ENCODE results near the gene HNRNPA3. TPM values are rescaled to one million over a fixed set of nuclear protein-coding genes. Genes with fewer than 3 reads are reported as not detected.

HNRNPA3 gene
- polyA plus RNA-seq, 1 of the 3 experiments (the other 2 are of a cell fraction): 102 TPM

- H3K9ac ChIP-seq: no peak overlapping the region
- H4K20me1 ChIP-seq (ENCODE audit: insufficient read depth): peaks cover 54% of the 10 kb centered on the region
- no peak overlapping the region for H3K4me2 ChIP-seq
- no peak overlapping the region for H2AFZ ChIP-seq (ENCODE audit: low read depth)
- peaks cover 100% of the 10 kb centered on the region for H3K79me2 ChIP-seq (ENCODE audit: insufficient read depth)
- H3K27ac ChIP-seq (ENCODE audit: low read depth in 2 of 2, low read length in 1 of 2): no peak overlapping the region
- H3K36me3 ChIP-seq (replicated peaks in 1 of 2; ENCODE audit: control insufficient read depth in 1 of 2, insufficient read depth in 2 of 2, low read length in 1 of 2): peaks cover 0 to 4% of the 10 kb centered on the region in 2 experiments
- no peaks in the 10 kb centered on the region for H3K9me2 ChIP-seq
- peaks cover 10 to 36% of the 10 kb centered on the region in 2 experiments for H3K4me1 ChIP-seq (ENCODE audit: control insufficient read depth in 1 of 2, insufficient read depth in 2 of 2, low read depth in 1 of 2, low read length in 1 of 2)
- peaks cover 22% of the 10 kb centered on the region for H3F3A ChIP-seq (replicated peaks; ENCODE audit: insufficient read depth)
- CTCF ChIA-PET: interaction anchor here (1.8 to 8.9 kb wide), 2 partner anchors 15 to 83 kb away, joined by 7 to 67 read pairs; partner anchors contain the start of gene NFE2L2
- POLR2A ChIA-PET: interaction anchor here (0.7 kb wide), 1 partner anchor 145 kb away, joined by 3 read pairs; the partner anchor contains the start of gene AGPS
- H3K4me3 ChIP-seq (ENCODE audit: low read depth in 2 of 2, low read length in 1 of 2): no peak overlapping the region
- TF ChIP-seq TEAD4 (IDR thresholded peaks at IDR 0.05; ENCODE audit: borderline replicate concordance, insufficient read depth) (no peak), USF2 (IDR thresholded peaks at IDR 0.05; ENCODE audit: borderline replicate concordance, low read depth, low read length) (no peak), EZH2phosphoT487 (IDR thresholded peaks at IDR 0.05; ENCODE audit: borderline replicate concordance, low read depth) (no peak), TAF1 (IDR thresholded peaks at IDR 0.05; ENCODE audit: borderline replicate concordance, low read depth, low read length) (no peak), GATA2 (CRISPR knock-in tag; IDR thresholded peaks at IDR 0.05) (no peak), ELF1 (IDR thresholded peaks at IDR 0.05) (no peak), MXI1 (IDR thresholded peaks at IDR 0.05; ENCODE audit: low read depth, low read length) (no peak), YY1 (IDR thresholded peaks at IDR 0.05; ENCODE audit: low read depth) (no peak), FOXM1 (IDR thresholded peaks at IDR 0.05; ENCODE audit: low read depth) (no peak), GABPA (IDR thresholded peaks at IDR 0.05; ENCODE audit: low read depth) (no peak), RCOR1 (IDR thresholded peaks at IDR 0.05; ENCODE audit: low read length) (no peak)
- TF ChIP-seq, protein P1, sequence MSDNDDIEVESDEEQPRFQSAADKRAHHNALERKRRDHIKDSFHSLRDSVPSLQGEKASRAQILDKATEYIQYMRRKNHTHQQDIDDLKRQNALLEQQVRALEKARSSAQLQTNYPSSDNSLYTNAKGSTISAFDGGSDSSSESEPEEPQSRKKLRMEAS (IDR thresholded peaks at IDR 0.05; ENCODE audit: low read depth): no peak
- TF ChIP-seq, protein P2, sequence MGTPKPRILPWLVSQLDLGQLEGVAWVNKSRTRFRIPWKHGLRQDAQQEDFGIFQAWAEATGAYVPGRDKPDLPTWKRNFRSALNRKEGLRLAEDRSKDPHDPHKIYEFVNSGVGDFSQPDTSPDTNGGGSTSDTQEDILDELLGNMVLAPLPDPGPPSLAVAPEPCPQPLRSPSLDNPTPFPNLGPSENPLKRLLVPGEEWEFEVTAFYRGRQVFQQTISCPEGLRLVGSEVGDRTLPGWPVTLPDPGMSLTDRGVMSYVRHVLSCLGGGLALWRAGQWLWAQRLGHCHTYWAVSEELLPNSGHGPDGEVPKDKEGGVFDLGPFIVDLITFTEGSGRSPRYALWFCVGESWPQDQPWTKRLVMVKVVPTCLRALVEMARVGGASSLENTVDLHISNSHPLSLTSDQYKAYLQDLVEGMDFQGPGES (IDR thresholded peaks at IDR 0.05; ENCODE audit: low read depth, low read length): no peak
- TF ChIP-seq, protein P3, sequence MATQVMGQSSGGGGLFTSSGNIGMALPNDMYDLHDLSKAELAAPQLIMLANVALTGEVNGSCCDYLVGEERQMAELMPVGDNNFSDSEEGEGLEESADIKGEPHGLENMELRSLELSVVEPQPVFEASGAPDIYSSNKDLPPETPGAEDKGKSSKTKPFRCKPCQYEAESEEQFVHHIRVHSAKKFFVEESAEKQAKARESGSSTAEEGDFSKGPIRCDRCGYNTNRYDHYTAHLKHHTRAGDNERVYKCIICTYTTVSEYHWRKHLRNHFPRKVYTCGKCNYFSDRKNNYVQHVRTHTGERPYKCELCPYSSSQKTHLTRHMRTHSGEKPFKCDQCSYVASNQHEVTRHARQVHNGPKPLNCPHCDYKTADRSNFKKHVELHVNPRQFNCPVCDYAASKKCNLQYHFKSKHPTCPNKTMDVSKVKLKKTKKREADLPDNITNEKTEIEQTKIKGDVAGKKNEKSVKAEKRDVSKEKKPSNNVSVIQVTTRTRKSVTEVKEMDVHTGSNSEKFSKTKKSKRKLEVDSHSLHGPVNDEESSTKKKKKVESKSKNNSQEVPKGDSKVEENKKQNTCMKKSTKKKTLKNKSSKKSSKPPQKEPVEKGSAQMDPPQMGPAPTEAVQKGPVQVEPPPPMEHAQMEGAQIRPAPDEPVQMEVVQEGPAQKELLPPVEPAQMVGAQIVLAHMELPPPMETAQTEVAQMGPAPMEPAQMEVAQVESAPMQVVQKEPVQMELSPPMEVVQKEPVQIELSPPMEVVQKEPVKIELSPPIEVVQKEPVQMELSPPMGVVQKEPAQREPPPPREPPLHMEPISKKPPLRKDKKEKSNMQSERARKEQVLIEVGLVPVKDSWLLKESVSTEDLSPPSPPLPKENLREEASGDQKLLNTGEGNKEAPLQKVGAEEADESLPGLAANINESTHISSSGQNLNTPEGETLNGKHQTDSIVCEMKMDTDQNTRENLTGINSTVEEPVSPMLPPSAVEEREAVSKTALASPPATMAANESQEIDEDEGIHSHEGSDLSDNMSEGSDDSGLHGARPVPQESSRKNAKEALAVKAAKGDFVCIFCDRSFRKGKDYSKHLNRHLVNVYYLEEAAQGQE (IDR thresholded peaks at IDR 0.05; ENCODE audit: low read depth, low read length): no peak
- TF ChIP-seq, protein P4, sequence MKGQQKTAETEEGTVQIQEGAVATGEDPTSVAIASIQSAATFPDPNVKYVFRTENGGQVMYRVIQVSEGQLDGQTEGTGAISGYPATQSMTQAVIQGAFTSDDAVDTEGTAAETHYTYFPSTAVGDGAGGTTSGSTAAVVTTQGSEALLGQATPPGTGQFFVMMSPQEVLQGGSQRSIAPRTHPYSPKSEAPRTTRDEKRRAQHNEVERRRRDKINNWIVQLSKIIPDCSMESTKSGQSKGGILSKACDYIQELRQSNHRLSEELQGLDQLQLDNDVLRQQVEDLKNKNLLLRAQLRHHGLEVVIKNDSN (IDR thresholded peaks at IDR 0.05; ENCODE audit: borderline replicate concordance, low read depth): no peak
- 93% methylated on average over 3 of the region's 6 CpGs for WGBS (ENCODE audit: low lambda C conversion rate)
- no peaks in the 10 kb centered on the region for H3K27me3 ChIP-seq (ENCODE audit: insufficient read depth)
- H3K9me3 ChIP-seq: no peaks in the 10 kb centered on the region
- DNase-seq: no peak
Observed at GRCh38 chr2:177247693-177248262, 35.2 kb downstream of the HNRNPA3 start.
